Gastroesophageal sphincter (tissue), 3 donors: Measurements from ENCODE around the gene YLPM1.

Experiments
- CTCF ChIP-seq, 4 experiments: fragments of 200-600 bp in 2 of 4; fragments of 450-650 bp in 2 of 4; sonication (generic) in 1 of 4; IDR thresholded peaks; one replicate each; pipeline ENCODE4 v1.5.1; 2017 to 2019; ENCODE audit warnings: antibody characterized with exemption in 4 of 4, mild to moderate bottlenecking in 2 of 4, moderate library complexity in 2 of 4
- POLR2A ChIP-seq, 2 donors: fragments of 450-650 bp; IDR thresholded peaks; one replicate each; pipeline ENCODE4 v1.6.1; 2017; ENCODE audit warnings: antibody characterized with exemption in 2 of 2, mild to moderate bottlenecking in 2 of 2, moderate library complexity in 1 of 2
- POLR2AphosphoS5 ChIP-seq: sonication (generic); formaldehyde crosslinking; IDR thresholded peaks from one replicate; pipeline ENCODE4 v1.6.1; 2017; ENCODE audit warnings: antibody characterized with exemption

GRCh38 chr14:74794947-74795346, 31.8 kb downstream of the YLPM1 start:
- TF ChIP-seq POLR2AphosphoS5: no peak
- TF ChIP-seq CTCF (IDR thresholded peaks at IDR 0.05): no peak
- TF ChIP-seq POLR2A (IDR thresholded peaks at IDR 0.05): no peak
